ENCODE data around the gene AVEN. TPM values are rescaled to one million over a fixed set of nuclear protein-coding genes. Genes with fewer than 3 reads are reported as not detected.

The AVEN gene
- total and polyA plus RNA-seq, 2 of the 13 experiments (the other 11 are each of a cell fraction or from before 2014, with no cell fraction given): 4.4 to 17.5 TPM

DNA sequence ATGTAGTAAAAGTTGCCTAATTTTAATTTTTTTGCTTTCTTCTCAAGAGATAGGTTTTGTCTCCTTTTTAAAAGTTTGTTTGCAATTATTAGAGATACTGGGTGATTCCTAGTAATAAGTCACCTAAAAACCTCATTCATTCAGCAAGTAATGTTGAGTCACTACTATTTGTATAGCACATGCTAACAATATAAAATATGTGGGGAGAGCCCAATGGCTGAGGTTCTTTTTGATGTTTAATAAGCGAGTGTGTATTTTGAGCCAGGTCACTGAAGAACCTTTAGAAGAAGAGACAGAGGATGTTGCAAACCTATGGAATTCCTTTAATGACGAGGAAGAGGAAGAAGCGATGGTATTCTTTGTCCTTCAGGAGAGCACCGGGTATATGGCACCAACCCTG lies 194.4 kb downstream of the AVEN start:
- ChIA-PET CTCF (ENCODE audit: low intra/inter-chr PET ratio, low total read pairs) (no interaction called here), POLR2A (no interaction called here)
- no peak overlapping the region for H3K4me2 ChIP-seq (ENCODE audit: low read depth, low read length)
- H3K79me2 ChIP-seq (ENCODE audit: insufficient read depth, low read length): no peaks in the 10 kb centered on the region
- H3K4me1 ChIP-seq (ENCODE audit: insufficient read depth, low read length): no peaks in the 10 kb centered on the region
- no peak overlapping the region for H3K27ac ChIP-seq (ENCODE audit: extremely low read length, insufficient read depth, low read length)
- no TSS peak for BruUV-seq (replicated peaks)
- intact Hi-C loops (cut with micrococcal nuclease; ENCODE audit: unreplicated experiment): no loop called here
- no peak overlapping the region for H2AFZ ChIP-seq (ENCODE audit: low read length)
- no peaks in the 10 kb centered on the region for H3K36me3 ChIP-seq (replicated peaks in 1 of 2; ENCODE audit: control insufficient read depth in 1 of 2, insufficient read depth in 2 of 2, low read length in 2 of 2)
- in situ Hi-C loops (cut with HindIII; ENCODE audit: extremely low pct_ligation_motif_present, low pct_unique_long_range_greater_than_20kb): no loop called here
- DNase-seq (ENCODE audit: low spot score): no peak
- H3K9me3 ChIP-seq (ENCODE audit: low read length): no peaks in the 10 kb centered on the region
- H3K4me3 ChIP-seq (replicated peaks in 1 of 3; ENCODE audit: insufficient read depth in 1 of 3, low read depth in 2 of 3, low read length in 3 of 3): no peak overlapping the region
- ATAC-seq: no peak
- no peaks in the 10 kb centered on the region for H4K20me1 ChIP-seq (ENCODE audit: insufficient read depth, low read length)
- H3K9ac ChIP-seq (ENCODE audit: insufficient read depth, low read depth, low read length): no peak overlapping the region
- TF ChIP-seq CCAR2 (optimal IDR thresholded peaks at IDR 0.05; ENCODE audit: low read depth, low read length): no peak
- TF ChIP-seq ZNF775 (CRISPR knock-in tag; IDR thresholded peaks at IDR 0.05; ENCODE audit: borderline replicate concordance): no peak
- TF ChIP-seq, protein P1, sequence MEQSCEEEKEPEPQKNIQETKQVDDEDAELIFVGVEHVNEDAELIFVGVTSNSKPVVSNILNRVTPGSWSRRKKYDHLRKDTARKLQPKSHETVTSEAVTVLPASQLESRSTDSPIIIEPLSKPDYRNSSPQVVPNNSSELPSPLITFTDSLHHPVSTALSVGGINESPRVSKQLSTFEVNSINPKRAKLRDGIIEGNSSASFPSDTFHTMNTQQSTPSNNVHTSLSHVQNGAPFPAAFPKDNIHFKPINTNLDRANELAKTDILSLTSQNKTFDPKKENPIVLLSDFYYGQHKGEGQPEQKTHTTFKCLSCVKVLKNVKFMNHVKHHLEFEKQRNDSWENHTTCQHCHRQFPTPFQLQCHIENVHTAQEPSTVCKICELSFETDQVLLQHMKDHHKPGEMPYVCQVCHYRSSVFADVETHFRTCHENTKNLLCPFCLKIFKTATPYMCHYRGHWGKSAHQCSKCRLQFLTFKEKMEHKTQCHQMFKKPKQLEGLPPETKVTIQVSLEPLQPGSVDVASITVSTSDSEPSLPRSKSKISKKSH (CRISPR knock-in tag; IDR thresholded peaks at IDR 0.05; ENCODE audit: borderline replicate concordance): no peak
- TF ChIP-seq HDAC1 (CRISPR knock-in tag; IDR thresholded peaks at IDR 0.05): no peak
- no peak for TF ChIP-seq MEIS2 (CRISPR knock-in tag; IDR thresholded peaks at IDR 0.05)
- no peak for TF ChIP-seq ZNF562 (CRISPR knock-in tag; IDR thresholded peaks at IDR 0.05; ENCODE audit: borderline replicate concordance)
- no peak for TF ChIP-seq MAX (IDR thresholded peaks at IDR 0.05)
- TF ChIP-seq HNF1A (IDR thresholded peaks at IDR 0.05; ENCODE audit: low read depth): no peak
- TF ChIP-seq HNF1A (CRISPR knock-in tag; IDR thresholded peaks at IDR 0.05; ENCODE audit: borderline replicate concordance): no peak
- no peak for TF ChIP-seq ZNF777 (CRISPR knock-in tag; IDR thresholded peaks at IDR 0.05)
- TF ChIP-seq NR2F2 (IDR thresholded peaks at IDR 0.05; ENCODE audit: borderline replicate concordance, low read depth): no peak
- no peak for TF ChIP-seq AKAP8 (CRISPR knock-in tag; IDR thresholded peaks at IDR 0.05)
- TF ChIP-seq ZNF3 (CRISPR knock-in tag; IDR thresholded peaks at IDR 0.05): no peak
- no peak for TF ChIP-seq RELA (CRISPR knock-in tag; IDR thresholded peaks at IDR 0.05)
- no peaks in the 10 kb centered on the region for H3K27me3 ChIP-seq (ENCODE audit: control insufficient read depth in 1 of 2, insufficient read depth in 2 of 2, low read length in 2 of 2)
- WGBS (ENCODE audit: low lambda C conversion rate): 22% methylated on average over 4 of the region's 4 CpGs
- FAIRE-seq: no peak

All from HepG2 (cell line).